Kidney glomerular epithelial cell (primary cell): ENCODE measurements around the gene ARL6IP5.

Experiments used
- DNase-seq: peaks from one replicate; lab custom pipeline; 2025; lab: John Stamatoyannopoulos, UW

The ARL6IP5 gene

GRCh38 chr3:69116897-69117296 lies 32.2 kb downstream of the ARL6IP5 start:
- DNase-seq = no peak

GRCh38 chr3:69118555-69118954 lies 33.8 kb downstream of the ARL6IP5 start:
- no peak for DNase-seq

GRCh38 chr3:69119138-69119537 lies 34.4 kb downstream of the ARL6IP5 start:
- DNase-seq = no peak

GRCh38 chr3:69119681-69120080 lies 34.9 kb downstream of the ARL6IP5 start:
- DNase-seq = no peak

- peak; percentile 40 for DNase-seq
Measured at GRCh38 chr3:69120879-69121464, 36.2 kb downstream of the ARL6IP5 start.

- no peak for DNase-seq
Measured at GRCh38 chr3:69121513-69121912, 36.8 kb downstream of the ARL6IP5 start.

GRCh38 chr3:69121950-69122349 lies 37.2 kb downstream of the ARL6IP5 start:
- DNase-seq = no peak

GRCh38 chr3:69122403-69122802 lies 37.7 kb downstream of the ARL6IP5 start, which contains the start of gene LMOD3:
LMOD3 (minus strand) TSS chr3:69122595; CDS start chr3:69122386, 209 bp downstream.
- no peak for DNase-seq

- DNase-seq = no peak
Measured at GRCh38 chr3:69126216-69126615, 41.5 kb downstream of the ARL6IP5 start.

GRCh38 chr3:69126999-69127398 lies 42.3 kb downstream of the ARL6IP5 start:
- DNase-seq = no peak

GRCh38 chr3:69128509-69128908 lies 43.8 kb downstream of the ARL6IP5 start:
- DNase-seq = no peak

GRCh38 chr3:69129531-69129930 lies 44.8 kb downstream of the ARL6IP5 start:
- DNase-seq = no peak

GRCh38 chr3:69130689-69131088 lies 46.0 kb downstream of the ARL6IP5 start:
- no peak for DNase-seq

- DNase-seq = no peak
Measured at GRCh38 chr3:69137005-69137404, 52.3 kb downstream of the ARL6IP5 start.

GRCh38 chr3:69137412-69137811 lies 52.7 kb downstream of the ARL6IP5 start:
- DNase-seq = no peak

GRCh38 chr3:69141313-69141712 lies 56.6 kb downstream of the ARL6IP5 start:
- no peak for DNase-seq

GRCh38 chr3:69142090-69142489 lies 57.4 kb downstream of the ARL6IP5 start:
- DNase-seq = no peak

GRCh38 chr3:69142797-69143454 lies 58.2 kb downstream of the ARL6IP5 start:
- no peak for DNase-seq

- DNase-seq = no peak
Measured at GRCh38 chr3:69143612-69144011, 58.9 kb downstream of the ARL6IP5 start.

GRCh38 chr3:69144631-69145245 lies 60.0 kb downstream of the ARL6IP5 start:
- no peak for DNase-seq

GRCh38 chr3:69145688-69146087 lies 61.0 kb downstream of the ARL6IP5 start:
- DNase-seq = no peak

- DNase-seq = no peak
Measured at GRCh38 chr3:69149586-69149985, 64.8 kb downstream of the ARL6IP5 start.
